GM19395 (cell line): Measurements from ENCODE around the gene FIBCD1.

Experiments
- ATAC-seq: cut with Tn5 transposase; IDR thresholded peaks from one replicate; pipeline ENCODE4 v1.9.1; 2021; ENCODE audit warnings: mild to moderate bottlenecking, moderate library complexity; ENCODE audit not compliant: unreplicated experiment

FIBCD1 gene

DNA sequence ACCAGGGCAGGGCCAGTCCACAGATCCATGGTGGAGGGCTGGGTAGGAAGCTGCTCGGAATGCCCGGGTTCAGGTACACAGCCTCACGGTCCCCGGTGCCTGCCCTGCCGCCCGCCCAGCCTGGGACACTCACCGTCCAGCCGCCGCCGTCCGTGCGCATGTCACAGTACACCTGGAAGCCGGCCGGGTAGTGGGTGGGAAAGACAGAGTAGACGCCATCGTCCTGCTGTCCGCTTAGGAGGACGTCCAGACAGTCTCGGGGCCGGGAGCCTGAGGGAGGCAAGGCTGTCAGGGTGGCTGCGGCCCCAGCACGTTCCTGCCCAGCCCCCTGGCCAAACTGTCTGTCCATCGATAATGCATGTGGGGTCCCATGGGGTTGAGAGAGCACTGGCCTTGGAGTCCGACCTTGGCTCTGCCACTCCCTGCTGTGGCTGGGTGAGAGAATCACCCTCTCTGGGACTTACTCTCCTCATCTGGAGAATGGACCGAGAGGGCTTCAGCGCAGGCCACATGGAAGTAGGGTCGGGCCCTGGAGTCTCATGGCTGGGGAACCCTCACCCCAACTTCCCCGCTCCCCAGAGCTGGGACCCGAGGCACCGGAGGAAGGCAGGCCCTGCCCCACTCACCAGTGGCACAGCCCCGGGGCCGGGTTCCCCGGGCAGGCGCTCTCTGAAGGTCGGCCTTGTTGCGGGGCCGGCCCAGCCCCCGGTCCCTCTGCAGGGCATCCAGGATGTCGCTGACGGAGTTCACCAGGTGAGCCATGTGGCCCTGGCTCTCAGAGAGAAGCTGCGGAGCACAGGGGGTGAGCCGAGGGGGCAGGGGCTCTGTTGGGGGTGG lies 15.2 kb downstream of the FIBCD1 start:
- no peak for ATAC-seq

DNA sequence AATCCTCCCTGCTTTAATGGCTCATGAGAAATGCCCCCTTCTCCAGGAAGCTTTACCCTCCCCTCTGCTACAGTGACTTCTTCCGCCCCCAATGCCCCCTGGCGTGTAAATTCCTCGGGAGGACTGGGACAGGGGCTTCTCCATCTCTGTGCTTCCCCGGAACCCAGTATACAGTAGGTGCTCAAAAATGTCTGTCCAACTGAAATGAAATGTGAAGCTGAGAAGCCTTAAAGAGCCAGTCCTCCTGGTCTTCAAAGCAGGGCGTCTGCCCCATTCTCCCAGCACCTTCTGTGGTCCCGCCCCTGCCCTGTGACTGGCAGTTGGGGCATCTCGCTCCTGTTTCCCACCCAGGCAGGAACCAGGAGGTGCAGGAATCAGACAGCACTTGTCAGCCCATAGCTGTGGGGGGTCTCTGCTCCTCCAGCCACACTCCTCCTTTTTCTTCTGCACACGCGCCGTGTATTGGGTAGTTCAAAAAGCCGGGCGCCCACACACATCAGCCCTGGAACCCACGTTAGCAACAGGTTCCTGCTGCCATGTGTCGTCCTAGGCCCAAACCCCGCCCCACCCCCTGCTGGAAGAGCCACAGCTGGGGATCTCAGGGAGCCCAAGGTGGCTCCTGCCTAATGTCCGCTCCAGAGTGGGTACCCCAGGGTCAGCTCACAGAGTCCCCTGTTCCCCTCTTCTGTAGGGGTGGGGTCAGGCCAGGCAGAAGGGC lies 16.0 kb downstream of the FIBCD1 start:
- no peak for ATAC-seq

- no peak for ATAC-seq
Observed at GRCh38 chr9:130921989-130922892, 16.8 kb downstream of the FIBCD1 start.

GRCh38 chr9:130921300-130921988 lies 17.6 kb downstream of the FIBCD1 start:
- no peak for ATAC-seq

- ATAC-seq, result no peak
Observed at GRCh38 chr9:130920762-130921299, 18.2 kb downstream of the FIBCD1 start.

DNA sequence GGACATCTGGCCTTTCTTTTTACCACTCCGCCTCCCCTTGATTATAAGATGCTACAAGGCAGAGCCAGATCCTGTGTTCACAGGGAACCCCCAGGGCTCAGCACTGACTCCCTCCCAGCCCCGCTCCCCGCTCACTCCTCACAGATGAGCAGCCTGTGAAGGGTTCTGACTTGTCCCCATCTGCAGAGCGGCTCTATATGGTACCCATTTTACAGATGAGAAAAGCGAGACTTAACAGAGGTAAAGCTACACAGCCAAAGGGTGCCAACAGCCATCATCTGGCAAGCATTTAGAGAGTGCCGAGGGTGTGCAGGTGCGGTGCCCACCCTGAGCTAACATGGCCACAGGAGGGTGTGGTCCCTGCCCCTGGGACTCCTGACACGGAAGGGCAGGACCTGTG lies 18.8 kb downstream of the FIBCD1 start:
- ATAC-seq, result no peak

- no peak for ATAC-seq
Observed at GRCh38 chr9:130919559-130920145, 19.4 kb downstream of the FIBCD1 start.

DNA sequence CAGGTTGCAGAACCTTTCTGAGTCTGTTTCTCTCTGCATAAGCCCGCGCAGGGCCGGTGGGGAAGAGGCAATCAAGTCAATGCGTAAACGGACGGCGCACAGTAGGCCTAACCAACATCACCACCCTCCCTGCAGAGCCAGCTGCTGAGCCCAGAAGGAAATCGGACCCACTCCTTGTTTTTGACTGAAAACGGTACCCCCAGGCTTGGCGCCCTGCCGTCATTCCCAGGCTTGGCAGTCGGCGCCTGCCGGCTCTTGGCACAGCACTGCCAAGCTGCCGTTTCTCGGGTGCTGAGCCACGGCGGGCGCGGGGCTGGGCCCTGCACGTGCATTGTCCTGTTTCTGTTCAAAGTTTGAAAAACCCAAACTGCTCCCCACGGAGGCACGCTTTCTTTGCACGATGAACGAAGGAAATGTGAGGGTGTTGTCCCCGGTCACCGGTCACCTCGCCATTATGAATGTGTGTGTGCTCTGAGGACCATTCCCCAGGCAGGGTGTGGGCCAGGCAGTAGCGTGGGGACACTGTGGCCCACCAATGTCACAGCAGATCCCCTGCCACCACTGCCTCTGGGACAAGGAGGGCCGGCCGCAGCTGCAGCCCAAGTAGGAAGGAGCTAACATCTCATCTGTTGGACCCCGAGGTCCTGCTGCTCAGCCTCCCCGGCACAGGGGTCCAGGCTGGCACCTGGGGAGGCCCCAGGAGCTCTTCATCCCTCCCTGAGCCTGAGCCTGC lies 20.1 kb downstream of the FIBCD1 start:
- no peak for ATAC-seq

DNA sequence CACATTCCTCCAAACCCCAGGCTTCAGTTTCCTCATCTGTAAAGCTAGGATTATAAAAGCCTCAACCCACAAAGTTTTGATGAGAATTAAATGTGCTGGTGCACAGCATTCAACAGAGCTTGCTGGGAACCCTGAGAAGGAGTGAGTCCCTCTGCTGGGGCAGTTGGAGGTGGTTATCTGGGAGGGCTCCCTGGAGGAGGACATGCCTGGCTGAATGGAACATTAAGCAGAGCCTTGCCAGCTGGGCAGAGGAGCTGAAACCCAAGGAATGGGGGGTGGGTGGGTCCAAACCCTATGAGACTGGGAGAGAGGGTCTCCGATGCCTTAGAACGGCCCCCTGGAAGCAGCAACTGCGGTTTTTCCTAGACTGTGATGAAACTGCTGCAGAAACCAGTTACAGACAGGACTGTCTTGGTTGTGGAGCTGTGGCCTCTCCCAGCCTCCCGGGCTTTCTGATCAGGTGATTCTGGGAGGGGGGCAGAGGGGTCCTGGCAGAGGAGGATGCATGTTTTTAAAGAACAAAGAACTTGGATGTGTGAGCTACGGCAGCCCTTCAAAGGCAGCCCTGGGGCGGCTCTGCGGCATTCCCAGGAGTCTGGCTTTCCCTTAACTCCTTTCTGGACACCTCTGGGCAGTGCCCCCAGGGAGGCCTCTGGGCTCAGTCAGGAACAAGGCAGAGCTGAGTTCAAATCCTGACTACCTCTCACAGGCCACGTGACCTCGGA lies 20.8 kb downstream of the FIBCD1 start:
- no peak for ATAC-seq

DNA sequence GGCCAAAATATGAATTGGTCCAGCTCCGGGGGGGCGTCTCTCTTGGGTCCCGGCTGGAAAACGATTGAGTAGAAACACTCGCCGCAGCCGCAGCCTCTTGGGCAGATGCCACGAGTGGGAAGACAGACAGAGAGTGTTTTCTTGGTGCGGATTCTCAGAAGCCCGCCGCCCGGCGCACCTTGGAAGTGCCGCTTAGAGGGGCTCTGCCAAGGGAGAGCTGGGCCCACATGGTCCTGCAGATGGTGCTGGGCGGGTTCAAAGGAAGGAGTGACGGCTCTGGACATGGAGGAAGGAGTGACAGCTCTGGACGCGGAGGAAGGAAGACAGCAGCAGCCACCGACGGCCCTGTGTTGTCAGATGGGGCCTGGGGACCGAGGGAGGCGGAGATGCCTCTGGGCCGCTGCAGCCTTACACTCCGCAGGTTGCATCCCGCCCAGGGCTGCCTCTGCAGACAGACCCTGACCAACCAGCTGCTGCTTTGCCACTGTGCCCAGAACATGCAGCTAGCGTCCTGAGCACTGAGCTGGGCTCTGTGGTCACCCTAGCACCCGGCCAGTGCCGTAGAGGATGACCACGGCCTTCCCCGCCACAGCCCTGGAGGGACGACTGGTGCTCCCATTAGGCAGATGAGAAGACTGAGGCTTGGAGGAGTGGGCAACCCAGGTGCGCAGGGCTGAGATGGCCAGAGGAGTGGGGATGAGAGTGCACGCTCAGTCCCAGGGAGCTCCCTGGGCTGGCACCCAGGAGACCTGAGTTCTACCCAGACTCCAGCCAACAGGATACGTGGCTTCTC lies 21.7 kb downstream of the FIBCD1 start:
- no peak for ATAC-seq

DNA sequence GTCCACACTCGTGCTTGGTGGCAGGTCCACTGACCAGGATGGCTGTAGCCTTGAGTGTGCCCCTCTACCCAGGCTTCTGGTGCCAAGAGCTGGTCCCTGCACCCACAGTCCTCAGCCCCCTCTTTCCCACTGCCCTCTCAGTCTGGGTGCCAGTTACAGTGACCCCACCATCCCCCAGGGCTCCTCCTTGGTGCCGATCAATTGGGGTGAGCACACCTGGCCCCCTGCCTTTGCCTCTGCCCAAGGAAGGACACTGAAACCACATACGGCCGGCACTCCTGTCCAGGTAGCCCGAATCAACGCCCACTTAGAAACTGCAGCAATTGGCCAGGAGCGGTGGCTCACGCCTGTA lies 24.0 kb downstream of the FIBCD1 start:
- ATAC-seq, result no peak

- no peak for ATAC-seq
Observed at GRCh38 chr9:130914417-130915095, 24.5 kb downstream of the FIBCD1 start.

- ATAC-seq, result no peak
Observed at GRCh38 chr9:130913599-130914416, 25.2 kb downstream of the FIBCD1 start.

- ATAC-seq, result no peak
Observed at GRCh38 chr9:130912932-130913598, 26.0 kb downstream of the FIBCD1 start.

- no peak for ATAC-seq
Observed at GRCh38 chr9:130911254-130912049, 27.6 kb downstream of the FIBCD1 start.
